Central memory CD4-positive, alpha-beta T cell (primary cell): Measurements from ENCODE around the gene DBX1.
"Not testable (repeated sequence)": the region's sequence is repeated elsewhere in the genome, so short reads cannot be mapped to it uniquely, and the experiment has no call there.

Experiments used
- DNase-seq: peaks from one replicate; pipeline ENCODE4 v3.0.0; 2022
- total RNA-seq, 3 experiments: gene quantifications; one replicate each; lab custom pipeline; 2026; lab: John Stamatoyannopoulos, UW

The DBX1 gene, protein sequence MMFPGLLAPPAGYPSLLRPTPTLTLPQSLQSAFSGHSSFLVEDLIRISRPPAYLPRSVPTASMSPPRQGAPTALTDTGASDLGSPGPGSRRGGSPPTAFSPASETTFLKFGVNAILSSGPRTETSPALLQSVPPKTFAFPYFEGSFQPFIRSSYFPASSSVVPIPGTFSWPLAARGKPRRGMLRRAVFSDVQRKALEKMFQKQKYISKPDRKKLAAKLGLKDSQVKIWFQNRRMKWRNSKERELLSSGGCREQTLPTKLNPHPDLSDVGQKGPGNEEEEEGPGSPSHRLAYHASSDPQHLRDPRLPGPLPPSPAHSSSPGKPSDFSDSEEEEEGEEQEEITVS
- 0 to 0.19 (median 0.16) reads per million in 3 experiments for total RNA-seq

DNA sequence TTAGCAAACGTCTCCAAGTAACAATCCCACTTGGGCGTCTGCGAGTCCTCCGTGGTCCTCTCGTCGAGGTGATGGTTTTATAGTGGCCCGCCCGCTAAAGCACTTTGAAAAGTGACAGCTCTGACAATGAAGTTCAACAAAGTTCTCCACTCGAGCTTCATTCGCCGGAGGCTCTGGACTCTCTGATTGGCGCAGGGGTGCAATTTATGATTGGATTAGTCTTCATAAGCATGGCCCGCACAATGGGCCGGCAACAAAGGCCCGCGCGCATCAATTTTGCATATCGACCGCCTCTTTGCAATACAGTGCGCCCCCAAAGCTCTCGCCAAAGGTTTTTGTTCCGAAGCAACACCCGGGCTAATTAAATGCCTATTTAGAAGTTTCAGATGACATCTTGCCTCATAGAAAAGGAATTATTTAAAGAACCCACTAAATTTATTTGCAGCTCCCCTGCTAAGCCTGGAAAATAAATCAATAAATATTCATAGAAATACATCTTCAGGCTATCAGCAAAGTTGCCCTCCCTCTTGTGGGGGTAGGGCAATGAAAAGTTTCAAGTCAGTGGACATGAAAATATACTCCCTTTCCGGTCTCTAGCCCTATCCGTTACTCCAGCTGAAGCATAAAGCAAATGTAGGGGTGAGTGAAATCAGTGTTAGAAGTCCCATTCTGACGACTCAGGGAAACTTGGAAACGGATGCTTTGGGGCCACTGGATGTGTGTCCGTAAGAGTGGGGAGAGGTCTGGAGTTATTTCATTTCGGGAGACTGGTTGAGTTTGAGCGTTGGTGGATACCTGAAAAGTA lies at the start of gene DBX1:
Gene DBX1 (minus strand): TSS at position 51 of the 805 bp plus-strand sequence. CDS start 151 bp downstream, outside the sequence.
- DNase-seq: no peak

DNA sequence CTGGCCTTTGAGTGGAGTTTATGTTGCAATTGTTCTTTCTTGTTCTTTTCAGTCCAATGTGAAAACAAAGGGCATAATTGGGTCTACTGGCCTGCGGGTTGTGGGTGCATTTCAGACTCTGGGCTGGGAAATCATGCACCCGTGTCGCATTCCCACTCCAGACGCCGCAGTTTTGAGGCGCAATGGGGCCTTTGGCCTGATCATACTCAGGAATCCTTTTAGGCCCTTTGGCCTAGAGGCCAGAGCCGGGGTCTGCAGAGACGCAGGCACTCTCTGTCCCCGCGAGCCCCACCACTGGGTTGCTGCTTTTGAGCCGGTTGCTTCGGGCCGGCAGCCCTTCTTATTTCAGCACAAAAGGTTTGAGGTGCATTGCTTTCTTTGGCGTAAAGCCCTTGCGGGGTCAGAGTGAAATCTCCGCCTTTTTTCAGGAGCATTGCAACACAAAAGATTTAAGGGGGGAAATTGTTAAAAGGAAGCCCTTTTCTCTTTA lies 48.4 kb upstream of the DBX1 start:
- DNase-seq: no peak

DNA sequence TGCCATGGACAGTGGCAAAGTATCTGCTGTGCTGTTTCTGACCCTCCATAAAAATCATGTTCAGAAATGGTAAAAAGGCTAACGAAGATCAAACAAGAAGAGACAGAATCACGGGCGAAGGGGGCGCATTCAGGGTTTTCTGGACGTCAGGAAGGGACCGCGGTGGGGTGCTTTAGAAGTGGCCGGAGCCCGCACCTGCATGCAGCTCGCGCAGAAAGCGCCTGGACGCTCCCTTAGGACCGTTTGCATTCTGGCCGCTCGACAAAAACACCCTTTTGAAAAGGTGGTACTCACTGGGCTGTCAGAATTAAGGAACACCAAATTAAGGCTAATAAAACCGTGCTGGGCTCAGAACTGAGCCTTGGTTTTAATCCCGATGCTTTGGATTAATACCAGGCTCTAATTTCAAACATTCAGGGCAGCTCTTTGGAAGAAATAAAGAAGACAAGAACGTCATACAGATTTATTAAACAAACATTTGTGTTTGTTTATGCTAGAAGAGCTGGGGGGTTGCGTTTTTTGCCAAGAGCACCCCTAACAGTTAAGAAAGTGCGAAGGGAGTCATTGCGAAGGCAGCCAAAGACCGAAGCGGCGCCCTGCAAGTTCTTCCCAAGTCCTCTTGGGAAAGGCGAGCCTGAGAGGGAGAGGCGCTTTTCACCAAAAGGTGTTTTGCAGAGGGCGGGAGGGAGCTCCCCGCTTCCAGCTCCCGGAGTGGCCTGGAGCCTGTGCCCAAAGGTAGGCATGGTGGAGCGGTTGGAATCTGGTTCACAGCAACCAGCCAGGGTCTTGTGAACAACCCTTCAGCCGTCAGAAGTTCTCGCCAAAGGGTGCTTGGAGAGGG lies 47.7 kb upstream of the DBX1 start:
- no peak for DNase-seq

DNA sequence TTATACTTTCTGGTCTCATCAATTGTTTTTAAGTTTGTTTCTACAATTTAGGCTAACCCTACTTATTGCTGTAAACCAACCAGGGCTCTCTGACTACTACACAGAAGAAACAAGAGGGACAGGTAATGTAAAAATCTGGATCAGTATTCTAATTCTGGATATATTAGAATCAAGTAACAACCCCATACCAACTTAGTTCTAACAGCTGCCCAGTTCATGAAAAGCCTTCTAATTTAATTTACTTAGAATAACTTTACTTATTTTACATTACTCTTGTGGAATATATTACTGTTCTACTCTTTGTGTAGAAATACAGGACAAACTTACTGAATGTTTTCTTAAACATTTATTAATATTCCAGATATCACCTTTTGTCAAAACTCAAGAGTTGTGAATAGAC lies 45.5 kb upstream of the DBX1 start:
- DNase-seq: no peak

DNA sequence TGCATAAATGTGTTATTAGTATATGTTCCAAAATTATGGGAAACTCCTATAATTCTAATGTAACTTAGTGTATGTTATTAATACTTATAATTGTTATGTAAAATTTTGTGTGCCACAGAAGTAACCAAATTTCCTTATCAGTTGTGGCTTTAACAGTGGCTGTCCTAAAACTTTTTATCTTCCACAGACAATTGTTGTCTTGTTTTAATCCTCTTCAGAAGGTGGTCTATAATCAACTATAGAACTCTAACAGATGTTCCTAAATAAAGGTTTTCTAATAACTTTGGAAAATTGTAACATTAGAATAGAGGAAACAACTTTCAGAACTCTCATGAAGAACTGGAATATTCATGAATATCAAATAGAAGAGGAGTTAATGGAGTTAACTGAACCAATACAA lies 44.4 kb upstream of the DBX1 start:
- no peak for DNase-seq

DNA sequence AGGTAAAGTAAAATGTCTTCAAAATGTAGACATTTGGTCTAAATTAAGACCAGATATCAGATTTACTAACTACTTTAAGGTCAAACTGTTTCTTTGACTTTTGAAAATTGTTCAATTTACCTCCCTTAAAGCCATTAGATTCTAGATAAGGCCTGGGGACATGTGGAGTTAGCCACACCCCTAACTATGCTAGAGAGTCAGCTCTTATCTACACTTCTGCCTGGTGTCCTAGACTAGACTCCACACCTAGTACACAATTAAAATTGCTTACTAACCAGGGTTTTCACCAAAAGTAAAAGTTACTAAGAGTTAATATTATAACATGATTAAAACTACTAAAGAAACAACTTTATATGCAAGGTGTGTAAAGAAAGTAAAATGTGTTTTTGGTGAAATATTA lies 43.6 kb upstream of the DBX1 start:
- DNase-seq: no peak

DNA sequence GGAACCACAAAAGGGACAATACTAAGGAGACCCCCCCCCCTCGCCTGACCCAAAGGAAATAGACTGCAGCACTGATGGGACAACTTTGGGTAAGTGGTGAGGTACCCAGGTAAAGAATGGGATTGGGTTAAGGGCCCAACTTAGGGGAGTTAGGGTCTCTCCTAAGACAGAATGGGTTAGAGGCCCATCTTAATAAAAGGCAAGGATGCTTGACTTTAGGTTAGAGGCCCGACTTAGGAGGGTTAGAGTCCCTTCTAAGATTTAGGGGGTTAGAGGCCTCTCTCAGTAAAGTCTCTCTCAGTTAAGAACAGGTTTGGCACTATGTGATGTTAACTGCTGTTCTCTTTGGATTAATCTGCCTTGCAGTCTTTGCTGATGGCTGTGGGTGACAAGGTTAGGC lies 41.0 kb upstream of the DBX1 start:
- DNase-seq: no peak

DNA sequence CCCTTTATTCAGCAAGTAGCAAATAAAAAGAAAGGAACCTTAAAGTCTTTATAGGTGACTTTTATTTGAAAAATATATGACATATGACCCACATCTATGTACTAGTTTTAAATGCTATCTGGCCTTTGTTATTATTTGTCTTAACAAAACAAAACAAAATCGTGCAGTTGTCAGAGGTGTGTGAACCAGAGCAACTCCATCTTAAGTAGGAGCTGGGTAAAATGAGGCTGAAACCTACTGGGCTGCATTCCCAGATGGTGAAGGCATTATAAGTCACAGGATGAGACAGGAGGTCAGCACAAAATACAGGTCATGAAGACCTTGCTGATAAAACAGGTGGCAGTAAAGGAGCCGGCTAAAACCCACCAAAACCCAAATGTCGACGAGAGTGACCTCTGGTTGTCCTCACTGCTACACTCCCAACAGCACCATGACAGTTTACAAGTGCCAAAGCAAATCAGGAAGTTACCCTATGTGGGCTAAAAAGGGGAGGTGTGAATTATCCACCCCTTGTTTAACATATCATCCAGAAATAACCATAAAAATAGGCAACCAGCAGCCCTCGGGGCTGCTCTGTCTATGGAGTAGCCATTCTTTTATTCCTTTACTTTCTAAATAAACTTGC lies 40.2 kb upstream of the DBX1 start:
- DNase-seq: not testable (repeated sequence)

DNA sequence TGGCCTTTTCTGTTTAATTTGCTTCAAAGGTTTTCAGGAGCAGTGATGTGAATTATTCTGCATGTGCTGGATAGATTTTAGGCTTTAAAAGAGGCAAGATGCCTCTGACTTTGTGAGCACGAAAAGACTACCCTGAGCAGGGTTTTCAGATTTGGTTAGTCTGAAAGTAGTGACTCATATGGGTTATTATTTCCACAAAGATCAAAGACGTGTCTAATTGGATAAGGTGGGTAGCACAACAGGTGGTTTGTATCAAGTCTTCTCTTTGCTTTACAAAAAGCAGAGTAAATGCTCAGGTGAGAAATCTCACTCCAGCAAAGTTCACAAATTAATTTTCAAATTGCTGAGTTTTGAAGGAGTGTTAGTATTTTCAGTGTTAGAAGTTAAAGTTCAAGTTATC lies 37.6 kb upstream of the DBX1 start:
- DNase-seq: no peak

DNA sequence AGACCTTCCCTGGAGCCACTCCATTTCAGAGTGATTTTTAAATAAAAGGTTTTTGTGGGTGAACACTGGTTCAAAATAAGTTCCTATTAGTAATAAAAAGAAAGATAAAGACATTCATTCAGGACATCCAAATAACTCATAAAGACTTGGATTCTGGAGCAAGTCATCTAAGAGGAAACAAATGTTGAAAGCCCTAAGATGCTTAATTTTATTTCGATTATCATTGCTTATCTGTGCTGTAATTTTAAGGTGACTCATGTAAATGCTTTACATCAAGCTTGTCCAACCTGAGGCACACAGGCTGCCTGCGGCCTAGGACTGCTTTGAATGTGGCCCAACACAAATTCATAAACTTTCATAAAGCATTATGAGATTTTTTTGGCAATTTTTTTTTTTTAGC lies 34.2 kb upstream of the DBX1 start:
- no peak for DNase-seq

DNA sequence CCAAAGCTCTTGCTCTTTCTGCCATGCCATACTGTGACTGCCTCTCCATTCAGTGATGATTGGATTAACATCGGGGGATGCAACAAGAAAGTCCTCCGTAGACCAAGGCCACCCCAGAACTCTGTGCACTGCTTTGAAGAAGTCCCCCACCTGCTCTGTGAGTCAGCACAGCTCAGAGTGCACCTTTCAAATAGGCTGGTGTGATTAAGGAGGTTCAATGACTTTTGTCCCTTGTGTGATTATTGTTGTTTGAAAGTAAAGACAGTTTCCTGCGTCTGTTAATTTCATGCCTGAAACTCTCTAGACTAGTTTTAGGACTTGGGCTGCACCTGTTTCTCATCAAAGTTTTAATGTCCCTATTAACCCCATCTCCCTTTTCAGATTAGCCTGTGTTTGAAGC lies 33.0 kb upstream of the DBX1 start:
- no peak for DNase-seq

DNA sequence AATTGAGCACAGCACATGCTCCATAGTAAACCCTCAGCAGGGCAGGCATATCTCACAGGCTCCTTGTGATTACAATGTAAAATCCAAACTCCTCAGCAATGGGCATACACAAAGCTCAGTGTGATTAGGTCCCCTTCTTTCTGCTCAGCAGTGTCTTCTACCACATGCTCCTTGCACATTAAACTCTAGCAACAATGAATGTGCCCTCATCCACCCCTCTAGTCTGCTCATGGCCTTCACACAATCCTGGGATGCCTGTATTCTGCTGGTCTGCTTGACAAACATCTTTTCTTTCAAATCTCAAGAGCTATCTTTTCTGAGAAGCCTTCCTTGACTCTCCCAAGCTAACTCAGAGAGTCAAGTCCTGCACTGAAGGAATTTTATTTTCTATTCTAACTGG lies 32.4 kb upstream of the DBX1 start:
- no peak for DNase-seq

DNA sequence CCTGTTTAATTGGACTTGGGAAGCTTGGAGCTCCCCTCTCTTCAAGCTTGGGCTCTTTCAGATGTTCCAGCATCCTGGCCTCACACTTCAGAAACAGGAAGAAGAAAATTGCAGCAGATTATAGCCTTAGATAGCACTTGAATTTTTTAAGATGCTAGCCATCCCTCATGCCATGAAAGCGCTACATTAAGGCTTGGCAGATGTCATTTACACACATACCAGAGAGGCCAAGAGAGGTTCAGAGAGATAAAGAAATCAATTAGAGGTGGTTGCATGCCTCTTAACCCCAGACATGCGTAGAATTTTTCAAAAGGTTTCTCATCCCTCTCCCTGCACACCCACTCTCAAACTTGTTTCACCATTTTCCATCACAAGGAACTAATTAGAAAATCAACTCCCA lies 31.9 kb upstream of the DBX1 start:
- no peak for DNase-seq

DNA sequence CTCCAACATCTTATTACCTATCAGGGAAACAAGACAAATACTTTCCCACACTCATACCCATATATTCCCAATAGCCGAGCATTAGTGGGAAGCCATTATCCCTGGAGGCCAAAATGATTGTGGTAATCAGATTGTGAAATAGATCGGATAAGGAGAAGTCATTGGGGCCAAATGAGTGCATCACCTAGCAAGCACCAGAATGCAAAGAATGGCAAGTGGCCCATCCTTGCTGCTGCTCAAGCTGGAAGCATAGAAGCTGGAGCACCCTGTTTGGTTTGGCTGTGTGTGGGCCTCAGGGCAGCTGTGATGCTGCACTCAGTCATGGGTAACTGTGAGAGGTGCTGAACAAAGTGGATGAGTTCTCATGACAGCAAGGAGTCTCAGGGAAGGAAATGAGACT lies 18.7 kb upstream of the DBX1 start:
- DNase-seq: no peak

DNA sequence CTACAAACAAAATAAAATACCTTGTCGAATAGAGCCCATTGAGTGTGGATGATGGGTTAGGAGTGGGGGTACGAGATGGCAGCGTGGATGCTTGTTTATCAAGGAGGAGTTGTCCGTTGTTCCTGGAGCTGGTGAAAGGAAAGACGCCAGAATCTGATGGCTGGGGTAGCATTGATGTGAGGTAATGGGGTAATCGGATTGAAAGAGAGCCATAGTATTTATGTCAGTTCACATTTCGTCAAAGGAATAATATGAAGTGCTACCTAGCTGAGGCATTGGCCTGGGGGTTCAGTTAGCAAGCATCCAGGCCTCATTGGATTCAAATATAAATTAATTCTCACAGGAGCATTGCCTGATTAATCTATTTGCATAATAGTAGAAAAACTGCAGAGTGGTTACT lies 16.9 kb upstream of the DBX1 start:
- no peak for DNase-seq

DNA sequence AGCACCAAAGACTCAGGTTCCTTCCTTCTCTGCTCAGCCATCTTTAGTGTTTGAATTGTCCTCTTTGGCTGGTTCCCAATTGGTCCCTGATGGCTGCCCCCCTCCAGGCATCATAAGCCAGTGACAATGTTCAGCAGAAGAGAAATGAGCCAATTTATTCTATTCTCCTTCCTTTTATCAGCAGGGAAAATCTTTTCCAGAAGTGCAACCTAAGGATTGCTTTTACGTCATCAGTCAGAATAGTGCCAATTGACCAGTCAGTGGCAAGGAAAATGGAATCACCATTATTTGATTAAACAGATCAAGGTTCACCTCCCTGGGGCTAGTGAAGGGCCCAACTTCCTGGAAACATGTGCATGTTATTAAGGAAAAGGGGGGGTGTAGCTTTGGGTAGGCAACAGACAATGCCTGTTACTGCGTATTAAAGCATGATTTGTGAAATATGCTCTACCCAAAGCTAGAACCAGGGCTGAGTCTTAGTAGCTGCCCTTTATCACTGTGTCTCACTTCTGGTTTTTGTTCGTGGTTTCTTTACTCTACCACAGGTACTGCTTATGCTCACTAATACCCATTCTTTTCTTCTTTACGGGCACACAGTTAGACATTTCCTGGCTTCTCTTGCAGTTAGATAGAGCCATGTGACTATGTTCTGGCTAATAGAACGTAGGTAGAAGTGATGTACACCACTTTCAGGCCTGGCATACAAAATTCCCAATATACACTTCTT lies 12.6 kb upstream of the DBX1 start:
- DNase-seq: no peak

DNA sequence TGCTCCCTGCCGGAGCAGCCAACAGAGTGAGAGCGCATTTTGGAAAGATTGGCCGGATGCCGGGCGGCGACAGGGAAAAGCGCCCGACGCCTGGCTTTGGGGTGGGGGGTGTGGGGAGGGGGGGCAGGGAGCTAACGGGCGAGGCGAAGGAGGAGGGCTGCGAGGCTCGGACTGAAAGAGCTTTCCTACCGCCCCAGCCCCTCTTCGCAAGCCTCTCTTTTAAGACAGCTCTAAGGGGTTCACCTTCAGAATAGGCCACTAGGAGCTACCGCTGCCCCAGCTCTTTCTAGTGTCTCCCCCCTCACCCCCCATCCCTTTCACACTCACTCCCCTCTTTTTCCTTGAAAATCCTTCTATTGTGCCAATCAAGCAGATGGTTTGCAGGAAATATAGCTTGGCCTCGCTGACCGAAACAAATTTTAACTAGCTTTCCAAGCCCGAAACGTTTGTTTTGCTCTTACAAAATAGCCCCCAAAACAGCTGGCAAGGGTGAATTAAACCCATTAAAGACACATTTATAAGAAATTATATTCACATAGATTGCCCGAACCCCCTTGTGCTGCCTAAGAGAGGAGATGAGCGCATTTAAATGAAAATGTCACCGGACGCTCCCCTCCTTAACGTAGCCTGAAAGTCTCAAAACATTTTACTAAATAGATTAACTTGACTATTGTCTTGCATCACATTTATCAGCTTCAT lies 3.7 kb upstream of the DBX1 start:
- no peak for DNase-seq

DNA sequence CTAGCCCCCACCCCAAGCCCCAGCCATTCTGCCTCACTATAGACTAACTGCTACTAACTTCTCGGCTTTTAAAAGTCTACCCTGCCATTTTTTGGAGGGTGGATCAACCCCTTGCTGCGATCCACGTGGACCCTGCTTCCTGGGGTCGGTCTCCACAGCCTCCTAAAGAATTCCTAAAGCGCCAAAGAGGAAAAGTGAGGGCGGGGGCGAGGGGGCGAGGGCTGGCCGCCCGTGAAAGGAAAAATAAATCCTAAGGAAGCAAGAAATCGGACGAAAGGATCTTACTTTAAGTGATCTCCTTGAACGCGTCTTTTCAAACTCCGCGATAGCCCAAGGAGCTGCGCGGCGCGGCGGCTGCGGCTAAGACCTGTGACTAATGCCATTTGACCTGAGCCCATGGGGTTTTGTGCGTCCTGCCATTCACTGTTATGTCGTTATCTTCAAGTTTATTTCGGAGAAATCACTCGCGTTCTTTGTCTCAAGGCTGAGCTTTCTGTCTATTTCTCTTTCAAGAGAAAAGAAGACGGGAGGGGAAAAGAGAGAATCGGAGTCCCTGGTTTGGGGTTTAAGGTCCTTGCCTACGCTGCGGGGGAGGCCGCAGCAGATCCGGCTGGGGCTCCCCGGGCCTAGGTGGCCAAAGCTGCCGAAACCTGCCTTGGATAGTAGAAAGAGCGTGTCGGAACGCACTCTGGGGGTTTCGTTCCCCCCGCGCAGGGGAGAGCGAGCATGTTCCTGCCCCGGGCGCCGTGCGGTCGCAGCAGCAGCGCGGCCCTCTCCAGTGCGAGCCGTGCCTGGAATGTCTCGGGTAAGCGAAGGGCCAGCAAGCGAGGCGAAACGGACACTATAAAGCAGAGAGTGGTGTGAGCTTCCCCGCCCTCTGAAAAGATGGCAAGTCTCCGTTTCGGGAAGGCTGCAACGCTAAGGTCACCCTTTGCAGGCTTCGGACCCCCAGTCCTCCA lies 2.8 kb upstream of the DBX1 start:
- no peak for DNase-seq

DNA sequence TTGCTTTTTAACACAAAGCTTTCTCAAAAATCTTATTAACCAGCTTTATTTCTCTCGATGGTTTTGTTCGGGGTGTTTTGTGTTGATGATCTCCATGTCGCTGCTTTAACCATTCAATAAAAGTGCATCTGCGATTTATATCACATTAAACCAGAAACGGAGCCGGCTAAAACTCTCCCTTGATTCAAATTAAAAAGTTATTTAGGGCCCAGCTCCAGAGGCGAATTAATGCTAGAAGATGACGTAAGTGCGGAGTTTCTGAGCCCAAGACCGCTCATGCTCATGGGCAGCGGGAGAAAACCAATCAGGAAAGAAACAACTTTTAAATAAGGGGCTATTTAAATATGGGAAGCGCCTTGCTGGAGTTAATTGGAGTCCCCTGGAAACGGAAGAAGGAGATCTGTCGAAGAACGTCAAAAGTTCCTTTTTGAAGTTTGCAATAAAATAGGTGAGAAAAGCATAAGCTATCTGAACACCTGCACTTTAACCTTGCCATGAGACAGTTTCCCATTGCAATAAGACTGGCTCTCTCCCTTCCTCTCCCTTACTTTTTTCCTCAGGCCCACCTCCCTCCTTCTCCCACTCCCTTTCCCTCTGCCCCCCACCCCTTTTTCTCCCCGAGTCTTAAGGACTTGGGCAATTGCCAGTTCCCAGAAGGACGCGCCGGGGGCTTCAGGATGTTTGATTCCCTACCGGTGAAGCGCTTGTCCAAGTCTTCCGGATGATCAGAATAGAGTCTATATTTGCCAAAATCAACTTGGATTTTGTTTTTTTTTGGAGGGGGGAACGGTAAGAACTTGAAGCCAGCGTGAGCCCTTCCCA lies 1.9 kb upstream of the DBX1 start:
- DNase-seq: no peak
